Neural cell (in vitro differentiated cells): ENCODE data around the gene OR2T27. TPM values are rescaled to one million over a fixed set of nuclear protein-coding genes. Genes with fewer than 3 reads are reported as not detected.

Source experiments
- H2AFZ ChIP-seq: fragments of 200-600, 300-800 bp; sonication (generic), shearing (Covaris generic); 2 replicates; pipeline ENCODE4 v1.6.0; 2014; ENCODE audit warnings: low read depth, mild to moderate bottlenecking, antibody characterized with exemption, low read length, moderate library complexity
- H3F3A ChIP-seq: fragments of 200-600 bp; shearing (Covaris generic); 2 replicates; pipeline ENCODE4 v1.6.1; 2016; ENCODE audit warnings: mild to moderate bottlenecking, moderate library complexity, mixed read lengths, antibody characterized with exemption, low read length; ENCODE audit not compliant: insufficient read depth, poor library complexity, severe bottlenecking
- H3K27ac ChIP-seq: fragments of 200-600, 300-800 bp; sonication (generic), shearing (Covaris generic); 2 replicates; pipeline ENCODE4 v1.5.1; 2014; ENCODE audit warnings: mild to moderate bottlenecking, low read length, moderate library complexity
- H3K27me3 ChIP-seq: fragments of 300-800, 200-600 bp; sonication (generic), shearing (Covaris generic); 2 replicates; pipeline ENCODE4 v1.6.0; 2014; ENCODE audit warnings: mild to moderate bottlenecking, low read depth, low read length, moderate library complexity; ENCODE audit not compliant: insufficient read depth
- H3K36me3 ChIP-seq: fragments of 300-800, 200-600 bp; sonication (generic), shearing (Covaris generic); 2 replicates; pipeline ENCODE4 v1.5.1; 2014; ENCODE audit warnings: mild to moderate bottlenecking, antibody characterized with exemption, low read length, moderate library complexity; ENCODE audit not compliant: insufficient read depth
- H3K4me2 ChIP-seq: fragments of 300-800, 200-600 bp; sonication (generic), shearing (Covaris generic); 2 replicates; pipeline ENCODE4 v1.6.0; 2014; ENCODE audit warnings: mild to moderate bottlenecking, low read length
- H3K4me3 ChIP-seq: fragments of 300-800, 200-600 bp; sonication (generic), shearing (Covaris generic); 2 replicates; pipeline ENCODE4 v1.5.1; 2014; ENCODE audit warnings: mild to moderate bottlenecking, low read length, moderate library complexity
- H3K79me2 ChIP-seq: fragments of 200-600 bp; shearing (Covaris generic); replicated peaks from 2 replicates; pipeline ENCODE4 v1.6.0; 2014; ENCODE audit warnings: mild to moderate bottlenecking, low read length, moderate library complexity; ENCODE audit not compliant: insufficient read depth
- H3K9ac ChIP-seq: fragments of 300-800, 200-600 bp; sonication (generic), shearing (Covaris generic); 2 replicates; pipeline ENCODE4 v1.6.1; 2016; ENCODE audit warnings: mild to moderate bottlenecking, low read length, mixed read lengths
- H3K9me2 ChIP-seq: fragments of 200-600 bp; shearing (Covaris generic); 2 replicates; pipeline ENCODE4 v1.6.1; 2016; ENCODE audit warnings: mild to moderate bottlenecking, low read length, mixed read lengths; ENCODE audit not compliant: insufficient read depth
- H3K9me3 ChIP-seq: fragments of 200-600, 300-800 bp; sonication (generic), shearing (Covaris generic); 2 replicates; pipeline ENCODE4 v1.6.1; 2016; ENCODE audit warnings: mild to moderate bottlenecking, mixed run types, low read length, moderate library complexity, mixed read lengths
- H4K20me1 ChIP-seq: fragments of 200-600 bp; shearing (Covaris generic); 2 replicates; pipeline ENCODE4 v1.6.1; 2016; ENCODE audit warnings: mild to moderate bottlenecking, mixed run types; ENCODE audit not compliant: insufficient read depth
- EP300 ChIP-seq: fragments of 450-650 bp; conservative IDR thresholded peaks from 2 replicates; pipeline ENCODE4 v1.6.1; 2014; ENCODE audit warnings: antibody characterized with exemption, mild to moderate bottlenecking, moderate library complexity; ENCODE audit not compliant: poor library complexity, severe bottlenecking
- EZH2 ChIP-seq: fragments of 200-600, 300-800 bp; shearing (Covaris generic), sonication (generic); IDR thresholded peaks from 2 replicates; pipeline ENCODE4 v1.6.1; 2014; ENCODE audit warnings: antibody characterized with exemption, low read length, borderline replicate concordance, mild to moderate bottlenecking; ENCODE audit not compliant: insufficient read depth, poor library complexity, severe bottlenecking
- MXI1 ChIP-seq: fragments of 450-650 bp; conservative IDR thresholded peaks from 2 replicates; pipeline ENCODE4 v1.6.1; 2014; ENCODE audit warnings: antibody characterized with exemption, mild to moderate bottlenecking; ENCODE audit not compliant: poor library complexity, severe bottlenecking
- POLR2AphosphoS5 ChIP-seq: IDR thresholded peaks from 2 replicates; pipeline ENCODE4 v1.6.1; 2012
- RAD21 ChIP-seq: fragments of 450-650 bp; conservative IDR thresholded peaks from 2 replicates; pipeline ENCODE4 v1.6.1; 2014; ENCODE audit warnings: antibody characterized with exemption, mild to moderate bottlenecking, moderate library complexity
- REST ChIP-seq: IDR thresholded peaks from 2 replicates; pipeline ENCODE4 v1.6.1; 2012; ENCODE audit warnings: borderline replicate concordance
- SMC3 ChIP-seq: fragments of 450-650 bp; conservative IDR thresholded peaks from 2 replicates; pipeline ENCODE4 v1.6.1; 2014; ENCODE audit warnings: antibody characterized with exemption, mild to moderate bottlenecking, moderate library complexity; ENCODE audit not compliant: poor library complexity
- TAF1 ChIP-seq: IDR thresholded peaks from 2 replicates; pipeline ENCODE4 v1.6.1; 2012; ENCODE audit warnings: low read depth
- polyA plus RNA-seq: library from polyadenylated mRNA; depleted of rRNA; stranded (reverse); fragments of >200 nt; gene quantifications from 2 replicates; pipeline ENCODE4 v1.2.3, GENCODE V29; 2014
- TF ChIP-seq, protein P1 (sequence below): fragments of 450-650 bp; IDR thresholded peaks from 2 replicates; pipeline ENCODE4 v1.5.1; 2014; ENCODE audit warnings: antibody characterized with exemption, mild to moderate bottlenecking, moderate library complexity; ENCODE audit not compliant: poor library complexity, severe bottlenecking

The OR2T27 gene
- polyA plus RNA-seq, 1 donor from 2014 or later = not detected

- no peaks in the 10 kb centered on the region for H3K27me3 ChIP-seq
- no peaks in the 10 kb centered on the region for H3F3A ChIP-seq
- no peak overlapping the region for H3K9ac ChIP-seq
- no peaks in the 10 kb centered on the region for H3K79me2 ChIP-seq
- H3K4me2 ChIP-seq = no peak overlapping the region
- H4K20me1 ChIP-seq = no peaks in the 10 kb centered on the region
- peaks cover under 1% of the 10 kb centered on the region for H3K9me3 ChIP-seq
- no peak overlapping the region for H2AFZ ChIP-seq
- no peak for TF ChIP-seq RAD21
- TF ChIP-seq, protein P1, sequence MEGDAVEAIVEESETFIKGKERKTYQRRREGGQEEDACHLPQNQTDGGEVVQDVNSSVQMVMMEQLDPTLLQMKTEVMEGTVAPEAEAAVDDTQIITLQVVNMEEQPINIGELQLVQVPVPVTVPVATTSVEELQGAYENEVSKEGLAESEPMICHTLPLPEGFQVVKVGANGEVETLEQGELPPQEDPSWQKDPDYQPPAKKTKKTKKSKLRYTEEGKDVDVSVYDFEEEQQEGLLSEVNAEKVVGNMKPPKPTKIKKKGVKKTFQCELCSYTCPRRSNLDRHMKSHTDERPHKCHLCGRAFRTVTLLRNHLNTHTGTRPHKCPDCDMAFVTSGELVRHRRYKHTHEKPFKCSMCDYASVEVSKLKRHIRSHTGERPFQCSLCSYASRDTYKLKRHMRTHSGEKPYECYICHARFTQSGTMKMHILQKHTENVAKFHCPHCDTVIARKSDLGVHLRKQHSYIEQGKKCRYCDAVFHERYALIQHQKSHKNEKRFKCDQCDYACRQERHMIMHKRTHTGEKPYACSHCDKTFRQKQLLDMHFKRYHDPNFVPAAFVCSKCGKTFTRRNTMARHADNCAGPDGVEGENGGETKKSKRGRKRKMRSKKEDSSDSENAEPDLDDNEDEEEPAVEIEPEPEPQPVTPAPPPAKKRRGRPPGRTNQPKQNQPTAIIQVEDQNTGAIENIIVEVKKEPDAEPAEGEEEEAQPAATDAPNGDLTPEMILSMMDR = no peak
- no peak for TF ChIP-seq POLR2AphosphoS5
- no peak for TF ChIP-seq EP300
- no peak for TF ChIP-seq SMC3
- TF ChIP-seq TAF1 = no peak
- no peak for TF ChIP-seq MXI1
- no peak for TF ChIP-seq REST
- no peak for TF ChIP-seq EZH2
- H3K9me2 ChIP-seq = no peaks in the 10 kb centered on the region
- no peak overlapping the region for H3K27ac ChIP-seq
- no peaks in the 10 kb centered on the region for H3K36me3 ChIP-seq
- H3K4me3 ChIP-seq = no peak overlapping the region
Measured at GRCh38 chr1:248621770-248622169, 33.6 kb downstream of the OR2T27 start.

DNA sequence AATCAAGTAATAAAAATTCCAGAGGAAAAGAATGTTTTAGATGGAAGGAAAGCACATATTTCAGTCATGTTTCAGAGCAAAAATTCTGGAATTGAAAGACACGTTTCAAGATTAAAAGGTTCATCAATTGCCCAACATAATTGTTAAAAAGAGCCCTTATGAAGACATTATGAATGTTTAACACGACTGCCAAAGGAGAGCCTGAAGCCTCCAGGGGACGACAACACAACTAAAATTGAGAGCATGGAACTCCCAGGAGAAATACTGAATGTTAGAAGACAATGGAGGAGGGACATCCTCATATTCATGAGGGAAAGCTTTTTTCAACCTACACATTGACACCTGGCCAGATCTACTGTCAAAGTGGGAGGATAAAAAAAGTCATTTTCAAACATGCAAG, 36.5 kb downstream of the OR2T27 start:
- Histone ChIP-seq H3K9me3 (no peaks in the 10 kb centered on the region), H3K4me3 (no peak overlapping the region), H3F3A (no peaks in the 10 kb centered on the region), H3K27ac (no peak overlapping the region), H2AFZ (no peak overlapping the region), H3K9me2 (no peaks in the 10 kb centered on the region), H3K27me3 (no peaks in the 10 kb centered on the region), H3K9ac (no peak overlapping the region), H3K79me2 (no peaks in the 10 kb centered on the region), H3K36me3 (no peaks in the 10 kb centered on the region), H4K20me1 (no peaks in the 10 kb centered on the region), H3K4me2 (no peak overlapping the region)
- no peak for TF ChIP-seq EZH2
- no peak for TF ChIP-seq REST
- TF ChIP-seq, protein P1 = no peak
- TF ChIP-seq MXI1 = no peak
- no peak for TF ChIP-seq TAF1
- no peak for TF ChIP-seq POLR2AphosphoS5
- TF ChIP-seq EP300 = no peak
